HG03439 (cell line): Measurements from ENCODE around the gene YARS1.

Experiments used
- ATAC-seq: cut with Tn5 transposase; IDR thresholded peaks from one replicate; pipeline ENCODE4 v1.9.1; 2021; ENCODE audit warnings: mild to moderate bottlenecking, moderate library complexity; ENCODE audit not compliant: unreplicated experiment

YARS1 gene

GRCh38 chr1:32782086-32782485 is 35.1 kb downstream of the YARS1 start:
- ATAC-seq: no peak

- no peak for ATAC-seq
Observed at GRCh38 chr1:32780628-32781234, 36.4 kb downstream of the YARS1 start.

- ATAC-seq: no peak
Observed at GRCh38 chr1:32780005-32780404, 37.2 kb downstream of the YARS1 start.

GRCh38 chr1:32779242-32779641 is 37.9 kb downstream of the YARS1 start:
- no peak for ATAC-seq

- no peak for ATAC-seq
Observed at GRCh38 chr1:32775640-32776337, 41.4 kb downstream of the YARS1 start.

GRCh38 chr1:32774950-32775634 is 42.1 kb downstream of the YARS1 start:
- no peak for ATAC-seq

- ATAC-seq: no peak
Observed at GRCh38 chr1:32774464-32774808, 42.7 kb downstream of the YARS1 start.

- no peak for ATAC-seq
Observed at GRCh38 chr1:32773764-32774463, 43.2 kb downstream of the YARS1 start.

- ATAC-seq: peak; percentile 61
Observed at GRCh38 chr1:32773018-32773763, 44.0 kb downstream of the YARS1 start.

- no peak for ATAC-seq
Observed at GRCh38 chr1:32772281-32773017, 44.7 kb downstream of the YARS1 start.

- no peak for ATAC-seq
Observed at GRCh38 chr1:32771561-32772280, 45.4 kb downstream of the YARS1 start.

- ATAC-seq: no peak
Observed at GRCh38 chr1:32770741-32771548, 46.2 kb downstream of the YARS1 start.

- ATAC-seq: no peak
Observed at GRCh38 chr1:32770221-32770731, 46.9 kb downstream of the YARS1 start.

- no peak for ATAC-seq
Observed at GRCh38 chr1:32769524-32770220, 47.5 kb downstream of the YARS1 start.

- ATAC-seq: no peak
Observed at GRCh38 chr1:32768110-32768850, 48.9 kb downstream of the YARS1 start.

GRCh38 chr1:32767641-32768040 is 49.5 kb downstream of the YARS1 start:
- ATAC-seq: no peak

- ATAC-seq: no peak
Observed at GRCh38 chr1:32767156-32767555, 50.0 kb downstream of the YARS1 start.
